Adrenal gland (tissue), 12 donors: ENCODE measurements around the gene TPO. TPM values are rescaled to one million over a fixed set of nuclear protein-coding genes. Genes with fewer than 3 reads are reported as not detected.

Experiments used
- DNase-seq, 7 donors: peaks; one replicate each; pipeline ENCODE4 v3.0.0-alpha.2; 2019 to 2020
- H3K27ac ChIP-seq, 5 donors: fragments of 200-600 bp; sonication (generic) in 4 of 5; 1 replicate in 3 of 5; 2 replicates in 2 of 5; pipeline versions ENCODE4 v1.5.1 to v1.8.0; 2016 to 2020; ENCODE audit warnings: mild to moderate bottlenecking in 1 of 5
- H3K27me3 ChIP-seq: fragments of 200-600 bp; 2 replicates; pipeline ENCODE4 v1.8.0; 2021
- H3K36me3 ChIP-seq, 2 donors: fragments of 200-600 bp; replicated peaks in 1 of 2; 1 replicate in 1 of 2; 2 replicates in 1 of 2; pipeline versions ENCODE4 v1.5.1 to v1.8.0; 2018 to 2022
- H3K4me1 ChIP-seq, 2 donors: fragments of 200-600 bp; replicated peaks in 1 of 2; 1 replicate in 1 of 2; 2 replicates in 1 of 2; pipeline versions ENCODE4 v1.5.1 to v1.8.0; 2018 to 2021
- H3K4me3 ChIP-seq, 4 donors: fragments of 200-600 bp; sonication (generic) in 3 of 4; one replicate each; pipeline ENCODE4 v1.5.1; 2016 to 2018
- H3K9me3 ChIP-seq, 3 donors: fragments of 200-600 bp; sonication (generic) in 1 of 3; replicated peaks in 1 of 3; 1 replicate in 2 of 3; 2 replicates in 1 of 3; pipeline versions ENCODE4 v1.5.1 to v1.8.0; 2016 to 2021
- CTCF ChIP-seq, 6 experiments: fragments of 450-650 bp in 4 of 6; fragments of 200-600 bp in 2 of 6; sonication (generic) in 1 of 6; IDR thresholded peaks; 1 replicate in 5 of 6; 2 replicates in 1 of 6; pipeline versions ENCODE4 v1.5.1 to v1.8.0; 2016 to 2021; ENCODE audit warnings: antibody characterized with exemption in 6 of 6, mild to moderate bottlenecking in 2 of 6, moderate library complexity in 1 of 6
- POLR2A ChIP-seq, 2 donors: fragments of 450-650 bp; IDR thresholded peaks; one replicate each; pipeline ENCODE4 v1.6.1; 2017; ENCODE audit warnings: antibody characterized with exemption in 2 of 2, mild to moderate bottlenecking in 2 of 2, moderate library complexity in 1 of 2
- WGBS, 4 donors: extraction: QIAGEN DNeasy Blood & Tissue Kit in 2 of 4; methylation state at CpG; one replicate each; pipeline versions ENCODE4 v1.1.5 to v1.1.7; 2013 to 2017; 5-methylcytosine and 5-hydroxymethylcytosine counted together
- intact Hi-C, 2 donors: fragments of 100-400 bp; cut with DNase I; formaldehyde crosslinking; loops; one replicate each; pipeline versions ENCODE4 v1.14.1 to v1.15.0; 2022 to 2023
- polyA plus RNA-seq, 3 donors: library from polyadenylated mRNA; stranded (reverse); fragments of 200-250 nt in 2 of 3; fragments of 350-450 nt in 1 of 3; fragmentation: Illumina TruSeq in 1 of 3; extraction: RNeasy Lipid Tissue Mini Kit (QIAGEN cat#74804) in 1 of 3; gene quantifications; one replicate each; pipeline ENCODE4 v1.2.3, GENCODE V29; 2013 to 2014
- total RNA-seq, 9 donors: library from RNA; depleted of rRNA in 4 of 9; stranded (reverse); fragments of >200 nt in 4 of 9; fragments of 120-200 nt in 1 of 9; fragmentation: NEBNext Ultra II Directional in 1 of 9; extraction: Animal tissue kit (Norgen Biotek cat#: 25700) in 1 of 9; gene quantifications; one replicate each; pipeline versions ENCODE4 v1.1.0 to v1.2.4, GENCODE V29; 2013 to 2023
- donor health status: healthy with polysubstance abuse.
- donor health status: Bipolar disorder and iron deficiency.
- donor health status: DM: yes; HTN: yes; CAD: no.
- donor health status: DM: no; HTN: no; CAD: no.
- donor health status: DM: no; HTN: no; CAD: no.
- donor health status: DM: yes; HTN: yes; CAD: no.

The TPO gene
- total and polyA plus RNA-seq, 12 donors = 0.08 to 16.0 (median 1.6) TPM; not detected in 8

GRCh38 chr2:1400943-1401735, 12.1 kb upstream of the TPO start:
- Histone ChIP-seq H3K9me3 (no peaks in the 10 kb centered on the region), H3K36me3 (no peaks in the 10 kb centered on the region), H3K27ac (no peak overlapping the region), H3K4me3 (no peak overlapping the region), H3K4me1 (no peaks in the 10 kb centered on the region), H3K27me3 (no peaks in the 10 kb centered on the region)
- intact Hi-C loops = no loop called here
- no peak for DNase-seq
- no peak for TF ChIP-seq CTCF (IDR thresholded peaks at IDR 0.05)
- TF ChIP-seq POLR2A (IDR thresholded peaks at IDR 0.05) = no peak
- 70 to 86% (median 80%) methylated on average over 8 of the region's 8 CpGs for WGBS, 4 donors

GRCh38 chr2:1402064-1402463, 11.2 kb upstream of the TPO start:
- no peak for TF ChIP-seq CTCF (IDR thresholded peaks at IDR 0.05)

GRCh38 chr2:1403565-1403964, 9.7 kb upstream of the TPO start:
- no peak overlapping the region for H3K27ac ChIP-seq
- no peaks in the 10 kb centered on the region for H3K4me1 ChIP-seq
- H3K27me3 ChIP-seq = no peaks in the 10 kb centered on the region
- H3K9me3 ChIP-seq = no peaks in the 10 kb centered on the region
- no peak for DNase-seq
- H3K36me3 ChIP-seq = no peaks in the 10 kb centered on the region
- no peak for TF ChIP-seq CTCF (IDR thresholded peaks at IDR 0.05)
- TF ChIP-seq POLR2A (IDR thresholded peaks at IDR 0.05) = no peak
- no peak overlapping the region for H3K4me3 ChIP-seq
- intact Hi-C loops = no loop called here
- WGBS, 4 donors = 80 to 88% (median 86%) methylated on average over 12 of the region's 12 CpGs; no CpG with 5 or more reads in 1 of the 4 donors

More at GRCh38 chr2:1402064-1402463, 11.2 kb upstream of the TPO start:
- Histone ChIP-seq H3K4me1 (no peaks in the 10 kb centered on the region), H3K36me3 (no peaks in the 10 kb centered on the region), H3K27me3 (no peaks in the 10 kb centered on the region), H3K27ac (no peak overlapping the region), H3K9me3 (no peaks in the 10 kb centered on the region), H3K4me3 (no peak overlapping the region)
- DNase-seq = no peak
- 77 to 86% (median 85%) methylated on average over 6 to 9 of the region's 9 CpGs for WGBS, 4 donors
- intact Hi-C loops = no loop called here

GRCh38 chr2:1405124-1405523, 8.1 kb upstream of the TPO start:
- whole genome bisulfite sequencing, 4 donors = 49 to 73% (median 61%) methylated on average over 1 of the region's 1 CpG
- Histone ChIP-seq H3K4me1 (no peaks in the 10 kb centered on the region), H3K36me3 (no peaks in the 10 kb centered on the region), H3K4me3 (no peak overlapping the region), H3K9me3 (no peaks in the 10 kb centered on the region), H3K27ac (no peak overlapping the region), H3K27me3 (no peaks in the 10 kb centered on the region)
- intact Hi-C loops = no loop called here
- no peak for TF ChIP-seq POLR2A (IDR thresholded peaks at IDR 0.05)
- TF ChIP-seq CTCF (IDR thresholded peaks at IDR 0.05) = no peak
- no peak for DNase-seq
